GM18909 (cell line): ENCODE measurements around the gene C1orf87.

ENCODE experiments used
- ATAC-seq: cut with Tn5 transposase; IDR thresholded peaks from one replicate; pipeline ENCODE4 v1.9.1; 2021; ENCODE audit warnings: mild to moderate bottlenecking; ENCODE audit not compliant: unreplicated experiment, poor library complexity

The C1orf87 gene

DNA sequence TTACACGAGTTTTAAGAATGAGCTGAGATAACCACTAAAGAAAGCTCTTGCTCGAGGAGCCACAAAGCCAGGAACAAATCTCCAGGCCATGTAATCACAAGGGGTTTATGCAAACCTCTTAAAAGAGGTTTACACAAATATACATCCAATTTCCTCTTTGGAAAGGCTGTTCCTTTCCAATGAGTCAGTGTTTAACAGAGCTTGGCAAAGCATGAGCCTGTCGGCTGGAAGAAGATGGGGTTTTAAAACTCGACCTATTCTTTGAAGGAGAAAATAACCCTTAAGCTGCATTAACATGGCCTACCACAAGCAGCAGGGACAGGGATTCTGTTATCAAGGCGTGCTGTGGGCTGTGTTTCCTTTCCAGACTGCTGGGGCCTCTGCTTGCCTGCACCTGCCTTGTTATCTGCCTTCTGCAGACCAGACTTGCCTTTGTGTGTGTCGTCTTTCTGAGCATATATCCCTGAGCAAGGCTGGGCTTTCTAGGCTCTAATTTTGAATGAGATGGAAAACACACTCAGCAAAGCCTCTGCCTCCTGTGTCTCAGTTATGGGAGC, 106.4 kb downstream of the C1orf87 start:
- no peak for ATAC-seq

DNA sequence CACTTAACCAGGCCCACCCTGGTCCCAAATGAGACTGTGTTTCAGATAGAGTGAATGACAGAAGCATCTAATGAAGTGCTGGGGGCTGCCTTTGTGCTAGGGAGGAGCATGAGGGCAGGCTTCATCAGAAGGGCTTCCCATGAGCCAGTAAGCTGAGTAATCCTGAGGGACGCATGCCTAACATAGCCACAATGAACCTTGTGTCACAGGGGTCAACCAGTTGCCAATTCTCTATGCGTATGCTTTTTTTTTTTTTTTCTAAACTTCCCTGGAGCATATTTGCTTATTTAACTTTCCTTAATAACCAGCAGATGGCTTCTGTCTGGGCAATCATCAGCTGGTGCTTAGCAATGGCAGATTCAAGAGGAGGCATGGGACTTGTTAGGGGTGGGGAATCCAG, 121.5 kb downstream of the C1orf87 start:
- ATAC-seq = no peak

DNA sequence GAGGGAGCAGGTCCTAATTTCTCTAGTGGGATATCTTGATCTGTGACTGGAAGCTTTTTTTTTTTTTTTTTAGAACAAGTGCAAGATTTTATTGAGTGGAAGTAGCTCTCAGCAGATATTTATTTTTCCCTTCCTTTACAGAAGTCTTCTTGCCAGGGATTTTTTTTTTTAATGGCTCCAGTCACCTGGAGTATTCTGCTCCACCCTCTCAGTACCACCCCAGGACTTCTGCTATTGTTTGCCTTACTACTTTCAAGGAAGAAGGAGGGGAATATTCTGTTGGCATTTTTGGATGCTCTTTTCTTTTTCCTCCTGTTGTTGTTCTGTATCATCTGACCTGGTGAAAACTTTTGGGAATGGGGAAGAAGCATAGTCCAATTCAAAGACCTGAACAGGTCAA, 123.9 kb downstream of the C1orf87 start:
- no peak for ATAC-seq

DNA sequence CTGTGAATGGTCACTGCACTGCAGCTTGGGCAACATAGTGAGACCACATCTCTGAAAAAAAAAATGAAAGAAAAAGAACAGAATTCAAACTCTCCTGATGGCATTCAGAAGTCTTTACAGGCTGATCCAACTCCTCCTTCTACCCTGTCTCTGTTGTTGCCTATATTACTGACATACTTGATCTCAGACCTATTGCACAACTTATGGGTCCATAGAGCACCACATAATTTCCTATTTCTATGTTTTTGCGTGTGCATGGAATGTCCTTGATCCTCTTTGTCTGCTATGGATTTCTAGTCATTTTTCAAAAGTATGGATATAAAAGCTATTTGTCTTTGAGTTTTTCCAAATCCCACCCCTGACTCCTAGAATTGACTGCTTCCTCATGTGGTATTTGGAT, 124.6 kb downstream of the C1orf87 start:
- ATAC-seq = no peak

DNA sequence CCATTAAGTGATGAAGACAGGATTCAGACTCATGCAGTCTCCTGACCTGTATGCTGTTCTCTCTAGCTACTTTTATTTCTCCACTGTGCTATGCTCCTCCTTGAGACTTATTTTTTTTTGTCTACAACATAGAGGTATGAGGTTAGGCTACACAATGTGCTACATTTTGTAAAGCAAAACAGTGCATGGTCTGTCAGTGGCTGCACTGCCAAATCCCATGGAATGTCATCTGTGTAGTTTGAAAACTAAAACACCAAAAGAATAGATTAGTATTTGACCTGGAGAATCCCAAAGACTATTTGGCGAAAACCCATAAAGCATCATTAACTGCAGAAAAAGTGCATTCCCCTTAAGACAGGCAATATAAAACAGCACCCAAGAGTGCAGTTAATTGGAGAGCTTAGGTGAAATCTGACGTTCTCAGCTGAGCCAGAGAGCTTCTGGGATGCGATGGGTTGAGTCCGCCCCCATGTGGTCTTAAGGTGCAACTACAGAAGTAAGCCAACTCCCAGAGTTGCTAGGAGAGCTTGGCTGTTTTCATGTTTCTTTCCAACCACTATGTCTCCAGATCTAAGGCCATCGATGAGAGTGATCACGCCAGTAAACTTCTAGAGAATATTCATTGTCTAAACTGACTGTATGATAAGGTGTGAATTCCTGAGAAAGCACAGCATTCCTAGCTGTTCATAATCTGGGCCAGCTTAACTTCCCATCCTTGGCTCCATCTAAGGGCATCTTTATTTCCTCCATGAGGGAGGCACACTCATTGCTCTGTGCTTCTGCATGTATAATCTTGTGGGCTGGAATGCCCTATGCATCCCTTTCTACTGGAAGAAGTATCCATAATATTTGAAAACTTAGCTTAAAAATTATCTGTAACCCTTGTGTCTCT, 126.3 kb downstream of the C1orf87 start:
- peak; percentile 96 for ATAC-seq

DNA sequence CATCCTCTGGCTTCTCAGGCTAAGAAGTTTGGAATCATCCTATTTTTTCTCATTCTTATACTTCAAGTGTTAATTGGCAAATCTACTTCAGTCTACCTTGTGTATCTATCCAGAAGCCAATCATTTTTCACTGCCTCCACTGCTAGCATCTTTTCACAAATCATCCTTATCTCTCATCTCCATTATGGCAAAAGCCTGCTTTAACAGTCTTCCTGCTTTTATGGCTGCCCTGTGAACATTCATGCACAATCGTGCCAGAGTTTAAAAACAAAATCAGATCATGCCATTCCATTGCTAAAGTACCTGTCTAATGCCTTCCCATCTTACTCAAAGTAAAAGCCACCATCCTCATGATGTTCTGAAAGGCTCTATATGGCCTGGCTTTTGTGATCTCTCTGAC, 127.8 kb downstream of the C1orf87 start:
- no peak for ATAC-seq
